K562 (cell line): ENCODE results near the gene NLK.

Experiments
- ARNT ChIP-seq, 2 experiments: fragments of 450-650 bp; IDR thresholded peaks; 2 replicates each; pipeline ENCODE4 v1.6.1; 2016; ENCODE audit warnings: mild to moderate bottlenecking in 1 of 2
- BRF2 ChIP-seq: IDR thresholded peaks from 3 replicates; pipeline ENCODE4 v1.6.1; 2011; ENCODE audit warnings: borderline replicate concordance, mild to moderate bottlenecking; ENCODE audit not compliant: insufficient read length, insufficient read depth
- MYBL2 ChIP-seq, 2 experiments: fragments of 450-650 bp in 1 of 2; sonication (generic) in 1 of 2; formaldehyde crosslinking in 1 of 2; IDR thresholded peaks; 2 replicates each; pipeline versions ENCODE4 v1.6.1 to v1.8.1; 2017 to 2022; ENCODE audit warnings: borderline replicate concordance in 1 of 2, inconsistent platforms in 1 of 2, low read depth in 1 of 2, mild to moderate bottlenecking in 1 of 2, missing genetic modification reagents in 1 of 2, moderate library complexity in 1 of 2
- POLR2AphosphoS2 ChIP-seq: IDR thresholded peaks from 2 replicates; pipeline ENCODE4 v1.6.1; 2012; ENCODE audit warnings: low read length, improper control_type of control experiment

GRCh38 chr17:28180449-28180848 lies 138.0 kb downstream of the NLK start:
- TF ChIP-seq ARNT (IDR thresholded peaks at IDR 0.05) (no peak), MYBL2 (IDR thresholded peaks at IDR 0.05; ENCODE audit: low read depth) (no peak), MYBL2 (CRISPR knock-in tag; IDR thresholded peaks at IDR 0.05; ENCODE audit: borderline replicate concordance) (no peak), POLR2AphosphoS2 (no peak), BRF2 (no peak)
